ENCODE data around the gene QPCT.
A peak's percentile ranks its signal among the peaks of the same experiment; 100 is the strongest.
"Not testable (repeated sequence)": the region's sequence is repeated elsewhere in the genome, so short reads cannot be mapped to it uniquely, and the experiment has no call there.

Gene QPCT

GRCh38 chr2:37391711-37392110, 47.3 kb downstream of the QPCT start:
- DNase-seq (ENCODE audit: low spot score) = no peak

- no peak for DNase-seq (ENCODE audit: low spot score)
Measured at GRCh38 chr2:37392428-37392827, 48.0 kb downstream of the QPCT start.

- DNase-seq (ENCODE audit: low spot score) = no peak
Measured at GRCh38 chr2:37394263-37394662, 49.8 kb downstream of the QPCT start.

GRCh38 chr2:37394796-37395555, 50.5 kb downstream of the QPCT start:
- no peak for DNase-seq (ENCODE audit: low spot score)

- DNase-seq (ENCODE audit: low spot score) = no peak
Measured at GRCh38 chr2:37396890-37397565, 52.6 kb downstream of the QPCT start.

GRCh38 chr2:37398990-37399389, 54.6 kb downstream of the QPCT start:
- no peak for DNase-seq (ENCODE audit: low spot score)

- DNase-seq (ENCODE audit: low spot score) = no peak
Measured at GRCh38 chr2:37400041-37400440, 55.6 kb downstream of the QPCT start.

- DNase-seq (ENCODE audit: low spot score) = no peak
Measured at GRCh38 chr2:37402636-37403035, 58.2 kb downstream of the QPCT start.

GRCh38 chr2:37405781-37406180, 61.4 kb downstream of the QPCT start:
- no peak for DNase-seq (ENCODE audit: low spot score)

- DNase-seq (ENCODE audit: low spot score) = no peak
Measured at GRCh38 chr2:37412231-37412630, 67.8 kb downstream of the QPCT start.

GRCh38 chr2:37413911-37414469, 69.6 kb downstream of the QPCT start:
- not testable (repeated sequence) for DNase-seq (ENCODE audit: low spot score)

GRCh38 chr2:37414470-37414949, 70.1 kb downstream of the QPCT start:
- DNase-seq (ENCODE audit: low spot score) = peak; percentile 47

- DNase-seq (ENCODE audit: low spot score) = peak; percentile 35
Measured at GRCh38 chr2:37415128-37415820, 70.8 kb downstream of the QPCT start.

- DNase-seq (ENCODE audit: low spot score) = peak; percentile 12
Measured at GRCh38 chr2:37417321-37417720, 72.9 kb downstream of the QPCT start.

GRCh38 chr2:37418956-37419355, 74.5 kb downstream of the QPCT start:
- DNase-seq (ENCODE audit: low spot score) = no peak

GRCh38 chr2:37421686-37422085, 77.3 kb downstream of the QPCT start:
- no peak for DNase-seq (ENCODE audit: low spot score)

GRCh38 chr2:37422816-37423215, 78.4 kb downstream of the QPCT start:
- DNase-seq (ENCODE audit: low spot score) = no peak

Data from hepatic stellate cell (primary cell).